Astrocyte (in vitro differentiated cells and primary cell): ENCODE data around the gene PDE4A. TPM values are rescaled to one million over a fixed set of nuclear protein-coding genes. Genes with fewer than 3 reads are reported as not detected.

ENCODE experiments used
- DNase-seq: peaks from one replicate; pipeline ENCODE4 v3.0.0-alpha.2; 2010; ENCODE audit warnings: low read depth
- FAIRE-seq: peaks from 2 replicates; lab custom pipeline; 2011; peaks lifted over from hg19 to GRCh38; lab: Jason Lieb, UNC
- H2AFZ ChIP-seq: 2 replicates; pipeline ENCODE4 v1.6.0; 2012; ENCODE audit warnings: low read depth, low read length, inconsistent platforms
- H3K27ac ChIP-seq: 2 replicates; pipeline ENCODE4 v1.5.1; 2011; ENCODE audit warnings: low read depth, low read length, inconsistent platforms
- H3K27me3 ChIP-seq: 2 replicates; pipeline ENCODE4 v1.6.0; 2011; ENCODE audit warnings: low read length, inconsistent platforms; ENCODE audit not compliant: insufficient read depth
- H3K36me3 ChIP-seq: 2 replicates; pipeline ENCODE4 v1.5.1; 2011; ENCODE audit warnings: low read length, inconsistent platforms; ENCODE audit not compliant: insufficient read depth
- H3K4me1 ChIP-seq: 2 replicates; pipeline ENCODE4 v1.5.1; 2011; ENCODE audit warnings: low read length, inconsistent platforms; ENCODE audit not compliant: insufficient read depth
- H3K4me2 ChIP-seq: 2 replicates; pipeline ENCODE4 v1.6.0; 2012; ENCODE audit warnings: low read length, inconsistent platforms
- H3K4me3 ChIP-seq: 2 replicates; pipeline ENCODE4 v1.5.1; 2011; ENCODE audit warnings: low read depth, mild to moderate bottlenecking, low read length, inconsistent platforms; ENCODE audit not compliant: insufficient read depth
- H3K79me2 ChIP-seq: 2 replicates; pipeline ENCODE4 v1.6.0; 2012; ENCODE audit warnings: mild to moderate bottlenecking, low read length, inconsistent platforms; ENCODE audit not compliant: insufficient read depth
- H3K9ac ChIP-seq: 2 replicates; pipeline ENCODE4 v1.6.0; 2012; ENCODE audit warnings: mild to moderate bottlenecking, low read length, inconsistent platforms
- H3K9me3 ChIP-seq: 2 replicates; pipeline ENCODE4 v1.5.1; 2012; ENCODE audit warnings: low read depth, mild to moderate bottlenecking, low read length, inconsistent platforms; ENCODE audit not compliant: insufficient read depth
- H4K20me1 ChIP-seq: 2 replicates; pipeline ENCODE4 v1.6.0; 2012; ENCODE audit warnings: low read length, inconsistent platforms; ENCODE audit not compliant: insufficient read depth
- H3K27ac Mint-ChIP-seq: one replicate; pipeline ENCODE4 v1.8.0; 2021; ENCODE audit warnings: mild to moderate bottlenecking, mixed read lengths; ENCODE audit not compliant: unreplicated experiment
- H3K27me3 Mint-ChIP-seq: one replicate; pipeline ENCODE4 v1.8.0; 2021; ENCODE audit warnings: low read depth, mixed read lengths; ENCODE audit not compliant: unreplicated experiment
- H3K36me3 Mint-ChIP-seq: one replicate; pipeline ENCODE4 v1.8.0; 2021; ENCODE audit warnings: low read depth, mixed read lengths; ENCODE audit not compliant: unreplicated experiment
- H3K4me1 Mint-ChIP-seq: one replicate; pipeline ENCODE4 v1.8.0; 2021; ENCODE audit warnings: low read depth, mixed read lengths; ENCODE audit not compliant: unreplicated experiment
- H3K4me3 Mint-ChIP-seq: one replicate; pipeline ENCODE4 v1.8.0; 2021; ENCODE audit warnings: mild to moderate bottlenecking, moderate library complexity, mixed read lengths; ENCODE audit not compliant: unreplicated experiment
- H3K9me3 Mint-ChIP-seq: one replicate; pipeline ENCODE4 v1.8.0; 2021; ENCODE audit warnings: mild to moderate bottlenecking, mixed read lengths; ENCODE audit not compliant: unreplicated experiment
- EZH2 ChIP-seq: IDR thresholded peaks from 2 replicates; pipeline ENCODE4 v1.6.1; 2012; ENCODE audit warnings: mild to moderate bottlenecking, low read length, inconsistent platforms; ENCODE audit not compliant: insufficient read depth
- total RNA-seq: library from RNA; stranded (reverse); gene quantifications from 2 replicates; pipeline ENCODE4 v1.2.1, GENCODE V29; 2021
- TF ChIP-seq, protein P1 (sequence below): IDR thresholded peaks from 2 replicates; pipeline ENCODE4 v1.5.1; 2011; ENCODE audit warnings: low read depth, mild to moderate bottlenecking, inconsistent platforms, low read length, moderate library complexity; ENCODE audit not compliant: insufficient read depth

The PDE4A gene
- total RNA-seq, 1 donor from 2014 or later: 3.2 TPM

DNA sequence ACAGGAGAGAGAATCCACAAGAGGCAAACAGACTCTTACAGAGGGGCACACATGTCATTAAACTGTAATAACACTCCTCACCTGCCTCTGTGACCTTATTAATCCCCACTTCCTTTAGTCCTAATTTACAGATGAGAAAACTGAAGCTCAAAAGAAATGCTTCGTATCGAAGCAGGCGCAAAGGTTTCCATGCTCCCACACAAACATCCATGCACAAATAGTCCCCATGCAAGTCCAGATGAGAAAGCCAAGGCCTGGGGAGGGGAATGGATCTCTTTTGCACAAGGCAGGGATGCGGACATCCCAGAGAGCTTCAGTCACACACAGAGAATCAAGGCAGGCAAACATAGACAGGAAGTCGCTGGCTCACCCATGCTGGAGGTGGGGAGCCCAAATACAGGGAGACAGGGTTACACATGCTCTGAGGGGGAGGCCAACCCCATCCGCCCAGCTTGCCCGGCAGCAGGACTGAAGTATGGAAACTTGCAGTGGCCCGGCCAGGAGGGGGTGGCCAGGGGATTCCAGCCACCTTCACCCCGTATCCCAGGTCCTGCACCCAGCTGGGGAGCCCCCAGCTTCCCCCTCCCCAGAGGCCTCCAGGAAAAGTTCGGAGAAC is 96.4 kb downstream of the PDE4A start:
- Histone ChIP-seq H3K4me1 (peaks cover 4% of the 10 kb centered on the region), H2AFZ (no peak overlapping the region), H3K9ac (no peak overlapping the region), H3K36me3 (no peaks in the 10 kb centered on the region), H3K27me3 (peaks cover 68% of the 10 kb centered on the region), H3K79me2 (no peaks in the 10 kb centered on the region), H3K4me2 (peak overlapping the region; percentile 79), H3K27ac (no peak overlapping the region), H4K20me1 (no peaks in the 10 kb centered on the region), H3K9me3 (no peaks in the 10 kb centered on the region), H3K4me3 (no peak overlapping the region)
- H3K4me3 Mint-ChIP-seq: peak overlapping the region; percentile 83
- TF ChIP-seq EZH2: no peak
- TF ChIP-seq, protein P1, sequence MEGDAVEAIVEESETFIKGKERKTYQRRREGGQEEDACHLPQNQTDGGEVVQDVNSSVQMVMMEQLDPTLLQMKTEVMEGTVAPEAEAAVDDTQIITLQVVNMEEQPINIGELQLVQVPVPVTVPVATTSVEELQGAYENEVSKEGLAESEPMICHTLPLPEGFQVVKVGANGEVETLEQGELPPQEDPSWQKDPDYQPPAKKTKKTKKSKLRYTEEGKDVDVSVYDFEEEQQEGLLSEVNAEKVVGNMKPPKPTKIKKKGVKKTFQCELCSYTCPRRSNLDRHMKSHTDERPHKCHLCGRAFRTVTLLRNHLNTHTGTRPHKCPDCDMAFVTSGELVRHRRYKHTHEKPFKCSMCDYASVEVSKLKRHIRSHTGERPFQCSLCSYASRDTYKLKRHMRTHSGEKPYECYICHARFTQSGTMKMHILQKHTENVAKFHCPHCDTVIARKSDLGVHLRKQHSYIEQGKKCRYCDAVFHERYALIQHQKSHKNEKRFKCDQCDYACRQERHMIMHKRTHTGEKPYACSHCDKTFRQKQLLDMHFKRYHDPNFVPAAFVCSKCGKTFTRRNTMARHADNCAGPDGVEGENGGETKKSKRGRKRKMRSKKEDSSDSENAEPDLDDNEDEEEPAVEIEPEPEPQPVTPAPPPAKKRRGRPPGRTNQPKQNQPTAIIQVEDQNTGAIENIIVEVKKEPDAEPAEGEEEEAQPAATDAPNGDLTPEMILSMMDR: no peak
- peaks cover 52% of the 10 kb centered on the region for H3K27me3 Mint-ChIP-seq
- FAIRE-seq (no peak), DNase-seq (no peak)
- peaks cover 8% of the 10 kb centered on the region for H3K4me1 Mint-ChIP-seq
- H3K9me3 Mint-ChIP-seq: peaks cover 4% of the 10 kb centered on the region
- H3K27ac Mint-ChIP-seq: no peak overlapping the region
- H3K36me3 Mint-ChIP-seq: peaks cover 4% of the 10 kb centered on the region

DNA sequence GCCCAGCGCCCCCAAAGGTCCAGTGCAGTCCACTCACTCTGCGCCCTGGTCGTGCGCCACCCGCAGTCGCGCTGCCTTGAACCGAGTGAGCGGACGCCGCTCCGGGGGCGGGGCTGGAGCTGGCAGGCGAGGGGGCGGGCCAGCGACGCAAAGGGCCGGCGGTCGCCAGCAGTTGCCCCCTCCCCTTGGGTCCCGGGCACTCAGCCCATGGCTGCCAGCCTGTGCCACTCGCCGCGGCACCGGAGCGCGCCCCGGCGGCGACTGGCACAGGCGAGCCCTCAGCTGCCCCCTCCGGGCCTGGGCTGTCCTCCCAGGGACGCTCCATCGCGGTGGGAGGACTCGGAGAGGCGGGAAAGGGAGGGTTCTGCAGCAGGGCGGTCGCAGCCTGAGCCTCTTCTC is 97.0 kb downstream of the PDE4A start, which contains the start of gene S1PR5:
TSS of gene S1PR5 (minus strand) at position 87 of the 399 bp plus-strand sequence. CDS start 2,436 bp downstream, outside the sequence.
- Histone ChIP-seq H3K79me2 (no peaks in the 10 kb centered on the region), H3K4me2 (peak within 1 kb of the TSS; percentile 79), H3K27ac (no peak within 1 kb of the TSS), H3K4me3 (peak within 1 kb of the TSS; percentile 33), H3K36me3 (no peaks in the 10 kb centered on the region), H4K20me1 (no peaks in the 10 kb centered on the region), H3K4me1 (peaks cover 4% of the 10 kb centered on the region), H2AFZ (peak within 1 kb of the TSS; percentile 64), H3K27me3 (peaks cover 66% of the 10 kb centered on the region), H3K9ac (no peak within 1 kb of the TSS), H3K9me3 (no peaks in the 10 kb centered on the region)
- DNase-seq (no peak), FAIRE-seq (no peak)
- Mint-ChIP-seq H3K9me3 (peaks cover 4% of the 10 kb centered on the region), H3K27ac (peak within 1 kb of the TSS; percentile 18), H3K4me3 (peak within 1 kb of the TSS; percentile 83), H3K27me3 (peaks cover 52% of the 10 kb centered on the region), H3K36me3 (peaks cover 4% of the 10 kb centered on the region), H3K4me1 (peaks cover 8% of the 10 kb centered on the region)
- no peak for TF ChIP-seq EZH2
- TF ChIP-seq, protein P1: no peak

DNA sequence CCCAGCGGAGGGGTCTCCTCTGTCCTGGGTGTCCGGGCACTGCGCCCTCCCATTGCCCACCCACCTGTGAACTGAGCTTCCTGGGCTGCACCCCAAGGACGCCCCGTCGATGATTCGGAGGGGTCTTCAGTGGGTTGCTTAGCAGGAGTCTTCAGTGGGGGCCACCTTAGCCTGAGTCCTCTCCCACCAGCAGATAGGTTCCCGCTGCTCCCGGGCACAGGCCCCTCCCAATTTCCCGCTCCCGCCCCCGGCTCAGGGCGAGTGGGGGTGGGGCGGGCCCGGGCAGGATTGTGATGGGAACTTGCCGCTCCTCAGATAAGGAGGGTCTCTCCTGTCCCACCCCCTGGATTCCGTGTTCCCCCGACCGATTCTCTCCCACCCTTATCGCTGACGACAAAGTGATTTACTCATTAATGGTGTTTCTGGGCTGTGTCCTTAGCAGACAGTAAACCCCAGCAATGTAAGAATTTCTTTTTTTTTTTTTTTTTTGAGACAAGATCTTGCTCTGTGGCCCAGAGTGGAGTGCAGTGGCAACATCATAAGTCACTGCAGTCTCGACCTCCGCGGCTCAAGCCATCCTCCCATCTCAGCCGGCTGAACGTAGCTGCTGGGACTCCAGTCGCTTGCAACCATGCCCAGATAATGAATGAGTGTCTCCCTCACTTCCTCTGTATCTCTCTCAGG is 97.6 kb downstream of the PDE4A start:
- no peaks in the 10 kb centered on the region for H3K79me2 ChIP-seq
- peak overlapping the region; percentile 76 for H3K4me3 Mint-ChIP-seq
- peak overlapping the region; percentile 79 for H3K4me2 ChIP-seq
- H3K27ac ChIP-seq: no peak overlapping the region
- peak overlapping the region; percentile 18 for H3K27ac Mint-ChIP-seq
- peaks cover 3% of the 10 kb centered on the region for H3K9me3 Mint-ChIP-seq
- H3K9me3 ChIP-seq: no peaks in the 10 kb centered on the region
- H3K36me3 ChIP-seq: no peaks in the 10 kb centered on the region
- peak overlapping the region; percentile 64 for H2AFZ ChIP-seq
- TF ChIP-seq, protein P1: no peak
- FAIRE-seq (no peak), DNase-seq (no peak)
- H3K9ac ChIP-seq: no peak overlapping the region
- peaks cover 49% of the 10 kb centered on the region for H3K27me3 Mint-ChIP-seq
- H3K36me3 Mint-ChIP-seq: peaks cover 4% of the 10 kb centered on the region
- H3K4me1 ChIP-seq: peaks cover 4% of the 10 kb centered on the region
- H3K4me3 ChIP-seq: peak overlapping the region; percentile 33
- peaks cover 63% of the 10 kb centered on the region for H3K27me3 ChIP-seq
- peaks cover 8% of the 10 kb centered on the region for H3K4me1 Mint-ChIP-seq
- no peaks in the 10 kb centered on the region for H4K20me1 ChIP-seq
